ENCODE measurements around the gene NSFL1C.
"Not testable (repeated sequence)": the region's sequence is repeated elsewhere in the genome, so short reads cannot be mapped to it uniquely, and the experiment has no call there.

NSFL1C gene

GRCh38 chr20:1424336-1424735 lies 42.3 kb downstream of the NSFL1C start:
- no peak for DNase-seq (ENCODE audit: low read depth, low spot score)

- no peak for DNase-seq (ENCODE audit: low read depth, low spot score)
Observed at GRCh38 chr20:1423625-1424106, 43.0 kb downstream of the NSFL1C start.

GRCh38 chr20:1423206-1423605 lies 43.4 kb downstream of the NSFL1C start:
- DNase-seq (ENCODE audit: low read depth, low spot score), result no peak

- no peak for DNase-seq (ENCODE audit: low read depth, low spot score)
Observed at GRCh38 chr20:1422753-1423152, 43.9 kb downstream of the NSFL1C start.

- no peak for DNase-seq (ENCODE audit: low read depth, low spot score)
Observed at GRCh38 chr20:1420066-1420465, 46.6 kb downstream of the NSFL1C start.

- DNase-seq (ENCODE audit: low read depth, low spot score), result no peak
Observed at GRCh38 chr20:1418350-1418749, 48.3 kb downstream of the NSFL1C start.

- no peak for DNase-seq (ENCODE audit: low read depth, low spot score)
Observed at GRCh38 chr20:1417790-1418189, 48.9 kb downstream of the NSFL1C start.

GRCh38 chr20:1417273-1417672 lies 49.4 kb downstream of the NSFL1C start:
- no peak for DNase-seq (ENCODE audit: low read depth, low spot score)

- peak; percentile 50 for DNase-seq (ENCODE audit: low read depth, low spot score)
Observed at GRCh38 chr20:1415667-1416468, 50.8 kb downstream of the NSFL1C start.

GRCh38 chr20:1414982-1415381 lies 51.7 kb downstream of the NSFL1C start:
- no peak for DNase-seq (ENCODE audit: low read depth, low spot score)

GRCh38 chr20:1405801-1406200 lies 60.8 kb downstream of the NSFL1C start:
- no peak for DNase-seq (ENCODE audit: low read depth, low spot score)

GRCh38 chr20:1403624-1404023 lies 63.0 kb downstream of the NSFL1C start:
- DNase-seq (ENCODE audit: low read depth, low spot score), result no peak

- DNase-seq (ENCODE audit: low read depth, low spot score), result no peak
Observed at GRCh38 chr20:1402149-1402548, 64.5 kb downstream of the NSFL1C start.

- no peak for DNase-seq (ENCODE audit: low read depth, low spot score)
Observed at GRCh38 chr20:1401451-1401907, 65.2 kb downstream of the NSFL1C start.

- not testable (repeated sequence) for DNase-seq (ENCODE audit: low read depth, low spot score)
Observed at GRCh38 chr20:1399678-1400366, 66.8 kb downstream of the NSFL1C start.

GRCh38 chr20:1398185-1398584 lies 68.5 kb downstream of the NSFL1C start:
- not testable (repeated sequence) for DNase-seq (ENCODE audit: low read depth, low spot score)

- no peak for DNase-seq (ENCODE audit: low read depth, low spot score)
Observed at GRCh38 chr20:1397710-1398109, 68.9 kb downstream of the NSFL1C start.

- no peak for DNase-seq (ENCODE audit: low read depth, low spot score)
Observed at GRCh38 chr20:1396702-1397101, 69.9 kb downstream of the NSFL1C start.

- DNase-seq (ENCODE audit: low read depth, low spot score), result no peak
Observed at GRCh38 chr20:1396264-1396663, 70.4 kb downstream of the NSFL1C start.

- no peak for DNase-seq (ENCODE audit: low read depth, low spot score)
Observed at GRCh38 chr20:1394686-1395085, 72.0 kb downstream of the NSFL1C start.

- no peak for DNase-seq (ENCODE audit: low read depth, low spot score)
Observed at GRCh38 chr20:1393507-1393882, 73.2 kb downstream of the NSFL1C start.

- peak; percentile 70 for DNase-seq (ENCODE audit: low read depth, low spot score)
Observed at GRCh38 chr20:1392693-1393506, 73.7 kb downstream of the NSFL1C start, which contains the start of gene FKBP1A. Gene FKBP1A (minus strand): TSS chr20:1393054. CDS start chr20:1392998, 56 bp downstream.
